ENCODE results near the gene ITGA1.

GRCh38 chr5:52952483-52952882, 164.8 kb downstream of the ITGA1 start:
- TF ChIP-seq CTCF (conservative IDR thresholded peaks at IDR 0.05; ENCODE audit: low read length) (no peak), EZH2phosphoT487 (IDR thresholded peaks at IDR 0.05; ENCODE audit: borderline replicate concordance, low read depth, low read length) (no peak)

All from OCI-LY7 (cell line).